Fibroblast of the aortic adventitia (primary cell): Measurements from ENCODE around the gene LIME1. TPM values are rescaled to one million over a fixed set of nuclear protein-coding genes. Genes with fewer than 3 reads are reported as not detected.

Experiments
- DNase-seq: peaks from one replicate; pipeline ENCODE4 v3.0.0-alpha.2; 2010; ENCODE audit warnings: low read depth
- H3K4me3 ChIP-seq: 2 replicates; pipeline ENCODE4 v1.5.1; 2011; ENCODE audit warnings: low read depth, mild to moderate bottlenecking, control low read depth, low read length, moderate library complexity
- CTCF ChIP-seq: IDR thresholded peaks from 2 replicates; pipeline ENCODE4 v1.5.1; 2011; ENCODE audit warnings: mild to moderate bottlenecking, low read length, control low read depth, inconsistent platforms; ENCODE audit not compliant: insufficient read depth
- small RNA-seq: library from RNA; depleted of rRNA; stranded (forward); fragments of <200 nt; gene quantifications from one replicate; pipeline ENCODE3, GENCODE V24; 2012
- total RNA-seq: library from RNA; depleted of rRNA; stranded (reverse); fragments of >200 nt; gene quantifications from 2 replicates; pipeline ENCODE4 v1.2.3, GENCODE V29; 2012; ENCODE audit warnings: low replicate concordance

Gene LIME1
- total RNA-seq, 1 donor = 1.7 TPM

- no peak for TF ChIP-seq CTCF
- no peak for DNase-seq
- H3K4me3 ChIP-seq = no peak overlapping the region
Measured at GRCh38 chr20:63782051-63782471, 45.6 kb downstream of the LIME1 start.

GRCh38 chr20:63782521-63782971 is 46.1 kb downstream of the LIME1 start:
- no peak overlapping the region for H3K4me3 ChIP-seq
- TF ChIP-seq CTCF = no peak
- no peak for DNase-seq

GRCh38 chr20:63783970-63784369 is 47.5 kb downstream of the LIME1 start:
- no peak for DNase-seq
- no peak overlapping the region for H3K4me3 ChIP-seq
- TF ChIP-seq CTCF = no peak

- no peak for DNase-seq
- TF ChIP-seq CTCF = no peak
- H3K4me3 ChIP-seq = no peak overlapping the region
Measured at GRCh38 chr20:63785691-63786131, 49.2 kb downstream of the LIME1 start.

GRCh38 chr20:63787302-63787701 is 50.8 kb downstream of the LIME1 start:
- DNase-seq = no peak
- no peak for TF ChIP-seq CTCF
- H3K4me3 ChIP-seq = no peak overlapping the region

- DNase-seq = no peak
- no peak for TF ChIP-seq CTCF
- H3K4me3 ChIP-seq = no peak overlapping the region
Measured at GRCh38 chr20:63787749-63788148, 51.3 kb downstream of the LIME1 start.

Small RNA genes within 50 kb of the gene (small RNA-seq; reads per million reads assigned to genes)
- gene LIME1 = not detected
- gene TNFRSF6B = not detected

Other genes starting within 250 kb of the LIME1 start
- gene EEF1A2, start 237.6 kb upstream of the LIME1 start, total RNA-seq = 0.18 TPM in 1 of 2 replicates, not detected in the other
- 35.3 and 97.0 TPM in 2 replicates for gene PPDPF, start 215.9 kb upstream of the LIME1 start, total RNA-seq
- gene PTK6, start 199.3 kb upstream of the LIME1 start, total RNA-seq = not detected in 2 replicates
- not detected in 2 replicates for gene SRMS, start 188.9 kb upstream of the LIME1 start, total RNA-seq
- 0.25 and 0.45 TPM in 2 replicates for gene FNDC11, start 182.5 kb upstream of the LIME1 start, total RNA-seq
- gene HELZ2, start 162.4 kb upstream of the LIME1 start, total RNA-seq = 20.9 and 27.0 TPM in 2 replicates
- 3.4 and 7.4 TPM in 2 replicates for gene GMEB2, start 109.6 kb upstream of the LIME1 start, total RNA-seq
- 9.3 and 12.1 TPM in 2 replicates for gene STMN3, start 83.2 kb upstream of the LIME1 start, total RNA-seq
- 17.3 and 23.4 TPM in 2 replicates for gene RTEL1, start 78.4 kb upstream of the LIME1 start, total RNA-seq
- 0.36 TPM in 1 of 2 replicates, not detected in the other for gene TNFRSF6B, start 40.0 kb upstream of the LIME1 start, total RNA-seq
- gene ARFRP1, start 28.7 kb upstream of the LIME1 start, total RNA-seq = 25.7 and 30.6 TPM in 2 replicates
- gene ZGPAT, start 28.6 kb upstream of the LIME1 start, total RNA-seq = 11.8 and 15.8 TPM in 2 replicates
- gene SLC2A4RG, start 3.1 kb downstream of the LIME1 start, total RNA-seq = 31.9 and 39.2 TPM in 2 replicates
- 1.1 and 2.9 TPM in 2 replicates for gene ZBTB46, start 94.6 kb downstream of the LIME1 start, total RNA-seq
- not detected in 2 replicates for gene ABHD16B, start 124.8 kb downstream of the LIME1 start, total RNA-seq
- 100 and 136 TPM in 2 replicates for gene TPD52L2, start 128.6 kb downstream of the LIME1 start, total RNA-seq
- gene DNAJC5, start 158.5 kb downstream of the LIME1 start, total RNA-seq = 30.9 and 33.9 TPM in 2 replicates
- gene UCKL1, start 219.8 kb downstream of the LIME1 start, total RNA-seq = 4.0 and 16.0 TPM in 2 replicates
- gene ZNF512B, start 233.3 kb downstream of the LIME1 start, total RNA-seq = 7.9 and 12.3 TPM in 2 replicates
- gene SAMD10, start 243.0 kb downstream of the LIME1 start, total RNA-seq = 0.16 and 2.3 TPM in 2 replicates
- gene PRPF6, start 244.5 kb downstream of the LIME1 start, total RNA-seq = 55.4 and 120 TPM in 2 replicates